ENCODE data around the gene LRRC41. TPM values are rescaled to one million over a fixed set of nuclear protein-coding genes. Genes with fewer than 3 reads are reported as not detected.

Gene LRRC41
- total and polyA plus RNA-seq, 2 of the 13 experiments (the other 11 are each of a cell fraction or from before 2014, with no cell fraction given), result 48.1 to 53.6 TPM

DNA sequence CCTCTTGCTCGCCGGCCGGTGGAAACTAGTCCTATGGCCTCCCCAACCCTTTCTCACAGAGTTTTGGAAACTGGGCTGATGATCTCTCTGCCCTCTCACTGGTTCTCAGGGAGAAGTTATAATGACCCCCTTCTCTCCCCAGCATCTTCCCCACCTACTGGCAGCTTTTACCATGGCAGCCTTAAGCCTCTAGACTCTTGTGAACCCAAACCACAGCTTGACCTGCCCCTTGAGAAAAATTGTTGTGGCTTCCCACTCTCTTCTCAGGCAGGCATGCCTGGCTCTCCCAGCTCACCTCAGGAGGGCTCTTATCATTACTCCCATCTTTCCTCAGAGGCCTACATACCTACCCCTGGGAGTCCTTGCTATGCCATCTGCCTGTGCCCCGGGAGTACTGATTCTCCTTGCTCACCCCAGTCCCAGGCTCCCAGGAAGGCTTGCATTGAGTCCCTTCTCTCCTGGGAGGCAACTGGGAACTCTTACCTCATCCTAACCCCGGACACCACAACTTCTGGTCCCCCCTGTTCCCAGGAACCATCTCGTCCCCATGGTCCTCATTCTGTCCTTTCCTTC lies 38.8 kb upstream of the LRRC41 start:
- Histone ChIP-seq H3K27ac (ENCODE audit: extremely low read length, insufficient read depth, low read length) (no peak overlapping the region), H4K20me1 (ENCODE audit: insufficient read depth, low read length) (no peaks in the 10 kb centered on the region), H3K36me3 (replicated peaks in 1 of 2; ENCODE audit: control insufficient read depth in 1 of 2, insufficient read depth in 2 of 2, low read length in 2 of 2) (peaks cover 4 to 19% of the 10 kb centered on the region in 2 experiments; a peak in 3 of 5 replicates), H2AFZ (ENCODE audit: low read length) (no peak overlapping the region), H3K27me3 (ENCODE audit: control insufficient read depth in 1 of 2, insufficient read depth in 2 of 2, low read length in 2 of 2) (no peaks in the 10 kb centered on the region; a peak in 1 of 5 replicates), H3K4me2 (ENCODE audit: low read depth, low read length) (peak overlapping the region; percentile 98), H3K9ac (ENCODE audit: insufficient read depth, low read depth, low read length) (no peak overlapping the region), H3K79me2 (ENCODE audit: insufficient read depth, low read length) (peaks cover 17% of the 10 kb centered on the region), H3K9me3 (ENCODE audit: low read length) (no peaks in the 10 kb centered on the region), H3K4me3 (replicated peaks in 1 of 3; ENCODE audit: insufficient read depth in 1 of 3, low read depth in 2 of 3, low read length in 3 of 3) (peak overlapping the region in 1 of 3 experiments; percentile 88; a peak in 1 of 6 replicates), H3K4me1 (ENCODE audit: insufficient read depth, low read length) (peaks cover 55% of the 10 kb centered on the region)
- in situ Hi-C loops (cut with HindIII; ENCODE audit: extremely low pct_ligation_motif_present, low pct_unique_long_range_greater_than_20kb), result no loop called here
- BruUV-seq (replicated peaks), result no TSS peak
- ATAC-seq (no peak), DNase-seq (ENCODE audit: low spot score) (no peak), FAIRE-seq (no peak)
- ChIA-PET POLR2A (interaction anchor here (1.0 to 1.5 kb wide), 2 partner anchors 39 to 95 kb away, joined by 3 to 7 read pairs; partner anchors contain the start of genes LRRC41, RAD54L and UQCRH), CTCF (ENCODE audit: low intra/inter-chr PET ratio, low total read pairs) (no interaction called here)
- intact Hi-C loops (cut with micrococcal nuclease; ENCODE audit: unreplicated experiment), result no loop called here
- WGBS (ENCODE audit: low lambda C conversion rate), result 95% methylated on average over 6 of the region's 6 CpGs
- TF ChIP-seq, protein P1, sequence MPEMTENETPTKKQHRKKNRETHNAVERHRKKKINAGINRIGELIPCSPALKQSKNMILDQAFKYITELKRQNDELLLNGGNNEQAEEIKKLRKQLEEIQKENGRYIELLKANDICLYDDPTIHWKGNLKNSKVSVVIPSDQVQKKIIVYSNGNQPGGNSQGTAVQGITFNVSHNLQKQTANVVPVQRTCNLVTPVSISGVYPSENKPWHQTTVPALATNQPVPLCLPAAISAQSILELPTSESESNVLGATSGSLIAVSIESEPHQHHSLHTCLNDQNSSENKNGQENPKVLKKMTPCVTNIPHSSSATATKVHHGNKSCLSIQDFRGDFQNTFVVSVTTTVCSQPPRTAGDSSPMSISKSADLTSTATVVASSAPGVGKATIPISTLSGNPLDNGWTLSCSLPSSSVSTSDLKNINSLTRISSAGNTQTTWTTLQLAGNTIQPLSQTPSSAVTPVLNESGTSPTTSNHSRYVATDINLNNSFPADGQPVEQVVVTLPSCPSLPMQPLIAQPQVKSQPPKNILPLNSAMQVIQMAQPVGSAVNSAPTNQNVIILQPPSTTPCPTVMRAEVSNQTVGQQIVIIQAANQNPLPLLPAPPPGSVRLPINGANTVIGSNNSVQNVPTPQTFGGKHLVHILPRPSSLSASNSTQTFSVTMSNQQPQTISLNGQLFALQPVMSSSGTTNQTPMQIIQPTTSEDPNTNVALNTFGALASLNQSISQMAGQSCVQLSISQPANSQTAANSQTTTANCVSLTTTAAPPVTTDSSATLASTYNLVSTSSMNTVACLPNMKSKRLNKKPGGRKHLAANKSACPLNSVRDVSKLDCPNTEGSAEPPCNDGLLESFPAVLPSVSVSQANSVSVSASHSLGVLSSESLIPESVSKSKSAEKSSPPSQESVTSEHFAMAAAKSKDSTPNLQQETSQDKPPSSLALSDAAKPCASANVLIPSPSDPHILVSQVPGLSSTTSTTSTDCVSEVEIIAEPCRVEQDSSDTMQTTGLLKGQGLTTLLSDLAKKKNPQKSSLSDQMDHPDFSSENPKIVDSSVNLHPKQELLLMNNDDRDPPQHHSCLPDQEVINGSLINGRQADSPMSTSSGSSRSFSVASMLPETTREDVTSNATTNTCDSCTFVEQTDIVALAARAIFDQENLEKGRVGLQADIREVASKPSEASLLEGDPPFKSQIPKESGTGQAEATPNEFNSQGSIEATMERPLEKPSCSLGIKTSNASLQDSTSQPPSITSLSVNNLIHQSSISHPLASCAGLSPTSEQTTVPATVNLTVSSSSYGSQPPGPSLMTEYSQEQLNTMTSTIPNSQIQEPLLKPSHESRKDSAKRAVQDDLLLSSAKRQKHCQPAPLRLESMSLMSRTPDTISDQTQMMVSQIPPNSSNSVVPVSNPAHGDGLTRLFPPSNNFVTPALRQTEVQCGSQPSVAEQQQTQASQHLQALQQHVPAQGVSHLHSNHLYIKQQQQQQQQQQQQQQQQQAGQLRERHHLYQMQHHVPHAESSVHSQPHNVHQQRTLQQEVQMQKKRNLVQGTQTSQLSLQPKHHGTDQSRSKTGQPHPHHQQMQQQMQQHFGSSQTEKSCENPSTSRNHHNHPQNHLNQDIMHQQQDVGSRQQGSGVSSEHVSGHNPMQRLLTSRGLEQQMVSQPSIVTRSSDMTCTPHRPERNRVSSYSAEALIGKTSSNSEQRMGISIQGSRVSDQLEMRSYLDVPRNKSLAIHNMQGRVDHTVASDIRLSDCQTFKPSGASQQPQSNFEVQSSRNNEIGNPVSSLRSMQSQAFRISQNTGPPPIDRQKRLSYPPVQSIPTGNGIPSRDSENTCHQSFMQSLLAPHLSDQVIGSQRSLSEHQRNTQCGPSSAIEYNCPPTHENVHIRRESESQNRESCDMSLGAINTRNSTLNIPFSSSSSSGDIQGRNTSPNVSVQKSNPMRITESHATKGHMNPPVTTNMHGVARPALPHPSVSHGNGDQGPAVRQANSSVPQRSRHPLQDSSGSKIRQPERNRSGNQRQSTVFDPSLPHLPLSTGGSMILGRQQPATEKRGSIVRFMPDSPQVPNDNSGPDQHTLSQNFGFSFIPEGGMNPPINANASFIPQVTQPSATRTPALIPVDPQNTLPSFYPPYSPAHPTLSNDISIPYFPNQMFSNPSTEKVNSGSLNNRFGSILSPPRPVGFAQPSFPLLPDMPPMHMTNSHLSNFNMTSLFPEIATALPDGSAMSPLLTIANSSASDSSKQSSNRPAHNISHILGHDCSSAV (CRISPR knock-in tag; IDR thresholded peaks at IDR 0.05; ENCODE audit: borderline replicate concordance), result no peak
- no peak for TF ChIP-seq SP4 (CRISPR knock-in tag; IDR thresholded peaks at IDR 0.05)
- no peak for TF ChIP-seq NFIB (CRISPR knock-in tag; IDR thresholded peaks at IDR 0.05; ENCODE audit: borderline replicate concordance)
- TF ChIP-seq POLR2G (IDR thresholded peaks at IDR 0.05; ENCODE audit: low read depth, low read length), result no peak
- no peak for TF ChIP-seq KAT2B (IDR thresholded peaks at IDR 0.05; ENCODE audit: borderline replicate concordance, low read depth, low read length)
- no peak for TF ChIP-seq GZF1 (CRISPR knock-in tag; IDR thresholded peaks at IDR 0.05)
- no peak for TF ChIP-seq TCF7 (IDR thresholded peaks at IDR 0.05; ENCODE audit: low read depth)
- no peak for TF ChIP-seq TOPORS (CRISPR knock-in tag; IDR thresholded peaks at IDR 0.05)
- TF ChIP-seq JARID2 (CRISPR knock-in tag; IDR thresholded peaks at IDR 0.05; ENCODE audit: insufficient replicate concordance), result no peak
- TF ChIP-seq ZNF354B (CRISPR knock-in tag; IDR thresholded peaks at IDR 0.05), result no peak
- TF ChIP-seq ZFY (CRISPR knock-in tag; IDR thresholded peaks at IDR 0.05), result no peak
- TF ChIP-seq ZNF383 (CRISPR knock-in tag; IDR thresholded peaks at IDR 0.05; ENCODE audit: borderline replicate concordance), result no peak
- TF ChIP-seq BRD4 (CRISPR knock-in tag; IDR thresholded peaks at IDR 0.05), result no peak
- TF ChIP-seq ZNF781 (CRISPR knock-in tag; IDR thresholded peaks at IDR 0.05; ENCODE audit: borderline replicate concordance, not compliant biosample characterization), result no peak
